PC-9 (cell line): ENCODE measurements around the gene OR52D1. TPM values are rescaled to one million over a fixed set of nuclear protein-coding genes. Genes with fewer than 3 reads are reported as not detected.

Source experiments
- BruUV-seq: library from RNA; stranded (reverse); fragments of 400-500 nt; replicated peaks from 2 replicates; lab custom pipeline; 2021; lab: Mats Ljungman, UMichigan
- CTCF ChIA-PET: fragments of 300-600 bp; sonication (Branson Sonifier 250); formaldehyde crosslinking; loops from one replicate; lab custom pipeline; 2022; ENCODE audit warnings: antibody characterized with exemption; lab: Charles Lee
- POLR2A ChIA-PET: fragments of 300-600 bp; sonication (Branson Sonifier 250); formaldehyde crosslinking; loops from one replicate; lab custom pipeline; 2022; ENCODE audit warnings: antibody characterized with exemption; ENCODE audit not compliant: unreplicated experiment; lab: Charles Lee
- DNase-seq, 2 experiments: peaks; one replicate each; pipeline versions ENCODE4 v3.0.0 to v3.0.0-alpha.2; 2015 to 2022; ENCODE audit warnings: mixed read lengths in 1 of 2
- H2AFZ ChIP-seq: fragments of 200-600 bp; sonication (generic); 2 replicates; pipeline ENCODE4 v1.8.1; 2017; ENCODE audit warnings: antibody characterized with exemption
- H3F3A ChIP-seq: fragments of 200-600 bp; sonication (generic); 2 replicates; pipeline ENCODE4 v1.8.1; 2017; ENCODE audit warnings: antibody characterized with exemption, mild to moderate bottlenecking, low read depth; ENCODE audit not compliant: insufficient read depth
- H3K27ac ChIP-seq: fragments of 200-600 bp; sonication (generic); 2 replicates; pipeline ENCODE4 v1.6.1; 2016; ENCODE audit warnings: mixed run types
- H3K27me3 ChIP-seq: fragments of 200-600 bp; sonication (generic); 2 replicates; pipeline ENCODE4 v1.6.1; 2016; ENCODE audit warnings: low read depth, mixed run types; ENCODE audit not compliant: insufficient read depth
- H3K36me3 ChIP-seq: fragments of 200-600 bp; sonication (generic); 2 replicates; pipeline ENCODE4 v1.6.1; 2016; ENCODE audit warnings: low read depth, mixed run types
- H3K4me1 ChIP-seq: fragments of 200-600 bp; sonication (generic); replicated peaks from 2 replicates; pipeline ENCODE4 v1.6.1; 2016; ENCODE audit warnings: mixed run types; ENCODE audit not compliant: insufficient read depth
- H3K4me2 ChIP-seq: fragments of 200-600 bp; sonication (generic); 2 replicates; pipeline ENCODE4 v1.6.1; 2017; ENCODE audit warnings: mixed run types
- H3K4me3 ChIP-seq: fragments of 200-600 bp; sonication (generic); 2 replicates; pipeline ENCODE4 v1.6.1; 2016; ENCODE audit warnings: mixed run types
- H3K79me2 ChIP-seq: fragments of 200-600 bp; sonication (generic); 2 replicates; pipeline ENCODE4 v1.6.1; 2017; ENCODE audit warnings: low read depth, mixed run types
- H3K9me2 ChIP-seq: fragments of 200-600 bp; sonication (generic); 2 replicates; pipeline ENCODE4 v1.8.1; 2017; ENCODE audit warnings: mild to moderate bottlenecking; ENCODE audit not compliant: insufficient read depth
- H3K9me3 ChIP-seq: fragments of 200-600 bp; sonication (generic); 2 replicates; pipeline ENCODE4 v1.8.1; 2016; ENCODE audit warnings: low read depth; ENCODE audit not compliant: insufficient read depth
- H4K20me1 ChIP-seq: fragments of 200-600 bp; sonication (generic); 2 replicates; pipeline ENCODE4 v1.8.1; 2017; ENCODE audit not compliant: insufficient read depth
- EZH2 ChIP-seq: fragments of 200-600 bp; sonication (generic); IDR thresholded peaks from 2 replicates; pipeline ENCODE4 v1.8.0; 2017; ENCODE audit warnings: antibody characterized with exemption, low read depth
- intact Hi-C: fragments of 100-400 bp; cut with micrococcal nuclease; formaldehyde crosslinking; loops from one replicate; pipeline ENCODE4 v1.10.0; 2022; ENCODE audit not compliant: unreplicated experiment
- total RNA-seq: library from RNA; stranded (reverse); gene quantifications from 2 replicates; pipeline ENCODE4 v1.2.3, GENCODE V29; 2021
- TF ChIP-seq, protein P1 (sequence below): fragments of 200-600 bp; sonication (generic); conservative IDR thresholded peaks from 2 replicates; pipeline ENCODE4 v1.6.1; 2017; ENCODE audit warnings: mixed run types, antibody characterized with exemption, mild to moderate bottlenecking, moderate library complexity

OR52D1 gene
- total RNA-seq, 1 experiment from 2014 or later: not detected

DNA sequence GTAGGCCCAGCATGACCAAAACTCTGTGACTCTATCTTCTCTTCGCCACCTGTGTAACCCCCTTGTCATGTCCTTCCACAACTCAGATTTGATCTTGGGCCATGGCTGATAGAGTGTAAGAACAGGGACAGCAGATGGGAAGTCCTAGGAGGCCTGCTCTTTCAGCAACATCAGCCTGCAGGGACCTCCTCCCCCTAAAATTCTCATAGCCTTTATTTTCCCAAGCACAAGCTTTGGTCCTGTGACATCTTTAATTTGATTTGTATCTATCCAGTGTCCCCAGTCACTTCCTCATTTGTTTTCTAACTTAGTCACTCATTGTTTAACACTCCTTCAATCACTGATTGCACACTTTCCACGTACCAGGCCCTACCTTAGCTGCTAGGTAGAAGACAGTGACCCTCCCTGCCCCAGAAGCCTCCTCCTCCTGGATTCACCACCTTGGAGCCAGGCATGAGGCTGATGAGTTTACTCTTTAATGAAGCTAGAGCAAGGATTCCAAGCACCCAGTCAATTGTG is 16.0 kb downstream of the OR52D1 start:
- H4K20me1 ChIP-seq: no peaks in the 10 kb centered on the region
- POLR2A ChIA-PET: no interaction called here
- DNase-seq: no peak
- H3K27ac ChIP-seq: no peak overlapping the region
- peak overlapping the region; percentile 55 for H3K4me2 ChIP-seq
- H3K79me2 ChIP-seq: 0 out of 2 replicates have a peak, but pooled peaks cover 6% of the 10 kb centered on the region
- H3K27me3 ChIP-seq: no peaks in the 10 kb centered on the region
- no peaks in the 10 kb centered on the region for H3K4me1 ChIP-seq
- no TSS peak for BruUV-seq
- no peak overlapping the region for H2AFZ ChIP-seq
- peak overlapping the region; percentile 48; the same call in 1 of the 2 replicates for H3K4me3 ChIP-seq
- H3K9me2 ChIP-seq: no peaks in the 10 kb centered on the region
- no peaks in the 10 kb centered on the region for H3F3A ChIP-seq
- CTCF ChIA-PET: no interaction called here
- intact Hi-C loops: no loop called here
- H3K9me3 ChIP-seq: no peaks in the 10 kb centered on the region
- H3K36me3 ChIP-seq: no peaks in the 10 kb centered on the region
- TF ChIP-seq, protein P1, sequence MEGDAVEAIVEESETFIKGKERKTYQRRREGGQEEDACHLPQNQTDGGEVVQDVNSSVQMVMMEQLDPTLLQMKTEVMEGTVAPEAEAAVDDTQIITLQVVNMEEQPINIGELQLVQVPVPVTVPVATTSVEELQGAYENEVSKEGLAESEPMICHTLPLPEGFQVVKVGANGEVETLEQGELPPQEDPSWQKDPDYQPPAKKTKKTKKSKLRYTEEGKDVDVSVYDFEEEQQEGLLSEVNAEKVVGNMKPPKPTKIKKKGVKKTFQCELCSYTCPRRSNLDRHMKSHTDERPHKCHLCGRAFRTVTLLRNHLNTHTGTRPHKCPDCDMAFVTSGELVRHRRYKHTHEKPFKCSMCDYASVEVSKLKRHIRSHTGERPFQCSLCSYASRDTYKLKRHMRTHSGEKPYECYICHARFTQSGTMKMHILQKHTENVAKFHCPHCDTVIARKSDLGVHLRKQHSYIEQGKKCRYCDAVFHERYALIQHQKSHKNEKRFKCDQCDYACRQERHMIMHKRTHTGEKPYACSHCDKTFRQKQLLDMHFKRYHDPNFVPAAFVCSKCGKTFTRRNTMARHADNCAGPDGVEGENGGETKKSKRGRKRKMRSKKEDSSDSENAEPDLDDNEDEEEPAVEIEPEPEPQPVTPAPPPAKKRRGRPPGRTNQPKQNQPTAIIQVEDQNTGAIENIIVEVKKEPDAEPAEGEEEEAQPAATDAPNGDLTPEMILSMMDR: no peak
- TF ChIP-seq EZH2: no peak

DNA sequence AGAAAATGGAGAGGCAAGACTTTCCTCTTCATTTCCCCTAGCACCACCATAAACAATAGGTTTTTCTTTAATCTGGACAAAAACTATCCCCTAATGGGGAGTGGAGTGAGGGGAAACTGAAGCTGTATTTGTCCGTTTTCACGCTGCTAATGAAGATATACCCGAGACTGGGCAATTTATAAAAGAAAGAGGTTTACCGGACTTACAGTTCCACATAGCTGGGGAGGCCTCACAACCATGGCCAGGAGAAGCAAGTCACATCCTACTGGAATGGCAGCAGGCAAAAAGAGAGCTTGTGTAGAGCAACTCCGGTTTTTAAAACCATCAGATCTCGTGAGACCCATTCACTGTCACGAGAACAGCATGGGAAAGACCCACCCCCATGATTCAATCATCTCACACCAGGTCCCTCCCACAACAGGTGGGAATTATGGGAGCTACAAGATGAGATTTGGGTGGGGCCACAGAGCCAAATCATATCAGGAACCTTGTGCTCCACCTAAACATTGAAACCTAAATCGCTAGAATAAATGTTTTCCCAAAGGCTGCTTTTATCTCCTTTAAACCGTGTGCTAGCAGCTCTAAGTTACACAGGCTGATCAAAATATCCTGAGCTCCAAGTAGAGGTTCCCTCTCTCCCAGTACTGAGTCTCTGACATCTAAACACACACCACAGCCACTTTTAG is 17.0 kb downstream of the OR52D1 start:
- CTCF ChIA-PET: no interaction called here
- H3K4me1 ChIP-seq: no peaks in the 10 kb centered on the region
- no peak overlapping the region for H3K27ac ChIP-seq
- no peak for DNase-seq
- no peaks in the 10 kb centered on the region for H3K9me2 ChIP-seq
- H3F3A ChIP-seq: no peaks in the 10 kb centered on the region
- intact Hi-C loops: no loop called here
- BruUV-seq: no TSS peak
- H3K9me3 ChIP-seq: no peaks in the 10 kb centered on the region
- TF ChIP-seq, protein P1: no peak
- no peak for TF ChIP-seq EZH2
- H3K79me2 ChIP-seq: 0 out of 2 replicates have a peak, but pooled peaks cover 6% of the 10 kb centered on the region
- POLR2A ChIA-PET: no interaction called here
- H3K4me2 ChIP-seq: peak overlapping the region; percentile 55
- no peak overlapping the region for H2AFZ ChIP-seq
- H3K27me3 ChIP-seq: no peaks in the 10 kb centered on the region
- H4K20me1 ChIP-seq: no peaks in the 10 kb centered on the region
- H3K4me3 ChIP-seq: peak overlapping the region; percentile 48; the same call in 1 of the 2 replicates
- H3K36me3 ChIP-seq: no peaks in the 10 kb centered on the region

DNA sequence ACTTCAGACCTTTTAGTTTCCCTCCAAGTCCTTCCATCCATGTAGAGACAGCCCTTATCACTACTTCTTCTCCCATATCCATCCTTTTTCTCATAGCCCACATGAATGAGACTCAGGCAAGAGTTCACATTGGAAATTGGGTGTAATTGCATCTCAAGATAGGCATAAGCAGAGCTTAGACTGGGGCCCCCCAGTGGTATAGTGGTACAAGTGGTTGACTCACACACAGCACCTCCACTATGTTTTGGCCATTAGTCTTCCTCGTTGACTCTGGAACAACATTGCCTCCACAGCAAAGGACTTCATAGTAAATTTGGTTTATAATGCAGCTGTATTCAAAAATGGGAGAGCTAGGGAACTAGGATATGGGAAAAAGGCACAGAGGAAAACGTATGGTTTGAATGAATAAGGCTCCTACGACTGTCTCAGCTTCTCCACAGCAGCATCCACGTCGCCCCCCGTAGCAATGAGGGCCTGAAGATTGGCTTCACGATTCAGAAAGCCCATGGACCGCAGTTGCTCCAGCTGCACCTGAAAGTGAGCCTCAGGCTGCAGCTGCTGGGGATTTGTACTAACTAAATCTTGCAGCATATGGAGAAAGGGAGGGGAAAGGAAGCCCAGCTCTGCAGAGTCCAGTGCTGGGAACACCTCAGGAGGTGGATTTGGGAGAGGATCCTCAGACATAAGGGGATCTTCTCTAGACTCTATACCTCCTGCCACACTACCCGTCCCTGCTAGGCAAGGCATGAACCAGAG is 18.9 kb downstream of the OR52D1 start:
- intact Hi-C loops: no loop called here
- Histone ChIP-seq H3K36me3 (no peaks in the 10 kb centered on the region), H3K4me3 (no peak overlapping the region), H3K9me3 (no peaks in the 10 kb centered on the region), H2AFZ (no peak overlapping the region), H3K27me3 (no peaks in the 10 kb centered on the region; the same call in 1 of the 2 replicates), H3K27ac (no peak overlapping the region), H4K20me1 (no peaks in the 10 kb centered on the region), H3K9me2 (no peaks in the 10 kb centered on the region), H3K4me1 (no peaks in the 10 kb centered on the region), H3K4me2 (no peak overlapping the region), H3K79me2 (0 out of 2 replicates have a peak, but pooled peaks cover 6% of the 10 kb centered on the region), H3F3A (no peaks in the 10 kb centered on the region)
- POLR2A ChIA-PET: no interaction called here
- TF ChIP-seq, protein P1: no peak
- no peak for TF ChIP-seq EZH2
- no TSS peak for BruUV-seq
- no peak for DNase-seq
- CTCF ChIA-PET: no interaction called here
